HG03135 (cell line): ENCODE measurements around the gene FPGT.
"Not testable (repeated sequence)": the region's sequence is repeated elsewhere in the genome, so short reads cannot be mapped to it uniquely, and the experiment has no call there.

Experiments used
- ATAC-seq: cut with Tn5 transposase; IDR thresholded peaks from one replicate; pipeline ENCODE4 v1.9.1; 2021; ENCODE audit warnings: mild to moderate bottlenecking, moderate library complexity; ENCODE audit not compliant: unreplicated experiment

Gene FPGT

DNA sequence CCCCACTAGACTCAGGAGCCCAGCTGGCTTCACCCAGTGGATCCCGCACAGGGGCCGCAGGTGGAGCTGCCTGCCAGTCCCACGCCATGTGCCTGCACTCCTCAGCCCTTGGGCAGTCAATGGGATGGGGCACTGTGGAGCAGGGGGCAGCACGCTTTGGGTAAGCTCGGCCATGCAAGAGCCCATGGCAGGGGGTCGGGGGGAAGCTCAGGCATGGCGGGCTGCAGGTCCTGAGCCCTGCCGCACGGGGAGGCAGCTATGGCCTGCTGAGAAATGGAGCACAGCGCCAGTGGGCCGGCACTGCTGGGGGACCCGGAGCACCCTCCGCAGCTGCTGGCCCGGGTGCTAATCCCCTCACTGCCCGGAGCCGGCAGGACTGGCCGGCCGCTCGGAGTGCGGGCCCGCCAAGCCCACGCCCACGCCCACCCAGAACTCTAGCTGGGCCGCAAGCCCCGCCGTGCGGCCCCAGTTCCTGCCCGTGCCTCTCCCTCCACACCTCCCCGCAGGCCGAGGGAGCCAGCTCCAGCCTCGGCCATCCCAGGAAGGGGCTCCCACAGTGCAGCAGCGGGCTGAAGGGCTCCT, 55.3 kb downstream of the FPGT start:
- not testable (repeated sequence) for ATAC-seq
